Trophoblast cell (in vitro differentiated cells and primary cell): ENCODE data around the gene PHF21A.

ENCODE experiments used
- DNase-seq, 2 donors: peaks; one replicate each; pipeline ENCODE4 v3.0.0-alpha.2; 2016
- H2AFZ ChIP-seq: 2 replicates; pipeline ENCODE4 v1.6.1; 2013; ENCODE audit warnings: low read length, moderate library complexity, mild to moderate bottlenecking; ENCODE audit not compliant: insufficient read depth, poor library complexity
- H2AK5ac ChIP-seq: 2 replicates; pipeline ENCODE4 v1.6.1; 2013; ENCODE audit warnings: mild to moderate bottlenecking, low read length
- H2BK120ac ChIP-seq: 2 replicates; pipeline ENCODE4 v1.6.1; 2013; ENCODE audit warnings: low read length, mild to moderate bottlenecking, moderate library complexity; ENCODE audit not compliant: insufficient read depth, poor library complexity
- H2BK12ac ChIP-seq: 2 replicates; pipeline ENCODE4 v1.6.1; 2013; ENCODE audit warnings: mild to moderate bottlenecking, low read length, moderate library complexity
- H2BK5ac ChIP-seq: 2 replicates; pipeline ENCODE4 v1.6.1; 2013; ENCODE audit warnings: low read length, low read depth, moderate library complexity, mild to moderate bottlenecking; ENCODE audit not compliant: poor library complexity
- H3K14ac ChIP-seq: 2 replicates; pipeline ENCODE4 v1.6.1; 2013; ENCODE audit warnings: mild to moderate bottlenecking, low read length
- H3K18ac ChIP-seq: 2 replicates; pipeline ENCODE4 v1.6.1; 2013; ENCODE audit warnings: mild to moderate bottlenecking, low read length
- H3K23ac ChIP-seq: 2 replicates; pipeline ENCODE4 v1.6.1; 2013; ENCODE audit warnings: low read length
- H3K27ac ChIP-seq: 2 replicates; pipeline ENCODE4 v1.5.1; 2013; ENCODE audit warnings: low read depth, mild to moderate bottlenecking, inconsistent platforms, low read length, moderate library complexity
- H3K27me3 ChIP-seq: 2 replicates; pipeline ENCODE4 v1.6.1; 2013; ENCODE audit warnings: inconsistent platforms, mild to moderate bottlenecking, low read length, moderate library complexity; ENCODE audit not compliant: insufficient read depth
- H3K36me3 ChIP-seq, 2 experiments: 1 replicate in 1 of 2; 2 replicates in 1 of 2; pipeline ENCODE4 v1.6.1; 2013; ENCODE audit warnings: low read length in 2 of 2, mild to moderate bottlenecking in 2 of 2, moderate library complexity in 1 of 2; ENCODE audit not compliant: insufficient read depth in 2 of 2, control insufficient read depth in 1 of 2
- H3K4ac ChIP-seq: 2 replicates; pipeline ENCODE4 v1.6.1; 2013; ENCODE audit warnings: low read depth, mild to moderate bottlenecking, low read length, moderate library complexity
- H3K4me1 ChIP-seq, 2 experiments: 1 replicate in 1 of 2; 2 replicates in 1 of 2; pipeline ENCODE4 v1.6.1; 2013; ENCODE audit warnings: low read length in 2 of 2, mild to moderate bottlenecking in 2 of 2, moderate library complexity in 1 of 2; ENCODE audit not compliant: insufficient read depth in 2 of 2, control insufficient read depth in 1 of 2
- H3K4me2 ChIP-seq: 2 replicates; pipeline ENCODE4 v1.6.1; 2013; ENCODE audit warnings: inconsistent platforms, mild to moderate bottlenecking, low read length, moderate library complexity
- H3K4me3 ChIP-seq: 2 replicates; pipeline ENCODE4 v1.5.1; 2013; ENCODE audit warnings: mild to moderate bottlenecking, low read depth, low read length, inconsistent platforms
- H3K79me1 ChIP-seq: one replicate; pipeline ENCODE4 v1.6.1; 2013; ENCODE audit warnings: low read length
- H3K79me2 ChIP-seq: 2 replicates; pipeline ENCODE4 v1.6.1; 2013; ENCODE audit warnings: low read length, mild to moderate bottlenecking; ENCODE audit not compliant: control insufficient read depth, insufficient read depth, poor library complexity
- H3K9ac ChIP-seq: 2 replicates; pipeline ENCODE4 v1.6.1; 2013; ENCODE audit warnings: mild to moderate bottlenecking, low read length
- H3K9me3 ChIP-seq: 2 replicates; pipeline ENCODE4 v1.6.1; 2013; ENCODE audit warnings: low read depth, mild to moderate bottlenecking, control low read depth, inconsistent platforms, low read length; ENCODE audit not compliant: insufficient read depth
- H4K12ac ChIP-seq: 2 replicates; pipeline ENCODE4 v1.6.1; 2013; ENCODE audit warnings: low read depth, mild to moderate bottlenecking, low read length, moderate library complexity
- H4K8ac ChIP-seq: 2 replicates; pipeline ENCODE4 v1.6.1; 2013; ENCODE audit warnings: low read depth, mild to moderate bottlenecking, low read length, moderate library complexity
- H4K91ac ChIP-seq: one replicate; pipeline ENCODE4 v1.6.1; 2013; ENCODE audit warnings: low read depth, mild to moderate bottlenecking, low read length, moderate library complexity
- WGBS: extraction: QIAGEN DNeasy Blood & Tissue Kit; methylation state at CpG from one replicate; pipeline ENCODE4 v1.1.7; 2013; ENCODE audit warnings: missing lambda C conversion rate; ENCODE audit not compliant: insufficient read length, insufficient coverage; ENCODE audit errors: extremely low coverage; 5-methylcytosine and 5-hydroxymethylcytosine counted together

PHF21A gene

GRCh38 chr11:46066335-46066734 is 54.9 kb downstream of the PHF21A start:
- no peak overlapping the region for H3K4ac ChIP-seq
- H3K14ac ChIP-seq, result no peak overlapping the region
- H4K8ac ChIP-seq, result no peak overlapping the region
- H3K4me2 ChIP-seq, result no peak overlapping the region
- no CpG with 5 or more reads among the region's 4 CpGs for WGBS
- no peak overlapping the region for H3K27ac ChIP-seq
- H3K9me3 ChIP-seq, result no peaks in the 10 kb centered on the region
- no peak overlapping the region for H2AFZ ChIP-seq
- no peak overlapping the region for H3K4me3 ChIP-seq
- H4K91ac ChIP-seq, result no peak overlapping the region
- no peak overlapping the region for H2BK12ac ChIP-seq
- no peaks in the 10 kb centered on the region for H3K79me1 ChIP-seq
- H3K36me3 ChIP-seq, result no peaks in the 10 kb centered on the region
- H4K12ac ChIP-seq, result no peak overlapping the region
- no peak overlapping the region for H2AK5ac ChIP-seq
- no peak overlapping the region for H2BK120ac ChIP-seq
- H3K27me3 ChIP-seq, result no peaks in the 10 kb centered on the region
- H3K18ac ChIP-seq, result no peak overlapping the region
- no peaks in the 10 kb centered on the region for H3K79me2 ChIP-seq
- no peak overlapping the region for H3K23ac ChIP-seq
- H2BK5ac ChIP-seq, result no peak overlapping the region
- H3K9ac ChIP-seq, result no peak overlapping the region
- no peaks in the 10 kb centered on the region for H3K4me1 ChIP-seq
- no peak for DNase-seq

GRCh38 chr11:46065681-46066080 is 55.6 kb downstream of the PHF21A start:
- Histone ChIP-seq H3K4me2 (no peak overlapping the region), H2BK5ac (no peak overlapping the region), H3K4me3 (no peak overlapping the region), H3K27me3 (no peaks in the 10 kb centered on the region), H3K27ac (no peak overlapping the region), H3K79me1 (no peaks in the 10 kb centered on the region), H2BK12ac (no peak overlapping the region), H3K4me1 (no peaks in the 10 kb centered on the region), H3K79me2 (no peaks in the 10 kb centered on the region), H2AK5ac (no peak overlapping the region), H3K4ac (no peak overlapping the region), H3K14ac (no peak overlapping the region), H3K23ac (no peak overlapping the region), H3K36me3 (no peaks in the 10 kb centered on the region), H3K9me3 (no peaks in the 10 kb centered on the region), H4K8ac (no peak overlapping the region), H2AFZ (no peak overlapping the region), H3K9ac (no peak overlapping the region), H4K91ac (no peak overlapping the region), H2BK120ac (no peak overlapping the region), H3K18ac (no peak overlapping the region), H4K12ac (no peak overlapping the region)
- WGBS, result no CpG with 5 or more reads among the region's 3 CpGs
- no peak for DNase-seq

- Histone ChIP-seq H3K4me1 (no peaks in the 10 kb centered on the region), H3K9me3 (no peaks in the 10 kb centered on the region), H3K79me2 (no peaks in the 10 kb centered on the region), H2BK120ac (no peak overlapping the region), H3K27me3 (no peaks in the 10 kb centered on the region), H3K4ac (no peak overlapping the region), H2AK5ac (no peak overlapping the region), H4K91ac (no peak overlapping the region), H3K4me3 (no peak overlapping the region), H3K4me2 (peak overlapping the region; percentile 13), H2BK5ac (no peak overlapping the region), H3K14ac (no peak overlapping the region), H4K8ac (no peak overlapping the region), H2AFZ (no peak overlapping the region), H3K9ac (no peak overlapping the region), H3K79me1 (no peaks in the 10 kb centered on the region), H3K23ac (no peak overlapping the region), H3K36me3 (peaks cover 0 to 2% of the 10 kb centered on the region in 2 experiments), H3K27ac (no peak overlapping the region), H3K18ac (no peak overlapping the region), H4K12ac (no peak overlapping the region), H2BK12ac (no peak overlapping the region)
- peak in 1 of 2 donors; percentile 45 for DNase-seq
- no CpG with 5 or more reads among the region's 2 CpGs for WGBS
Measured at GRCh38 chr11:46064221-46064620, 57.0 kb downstream of the PHF21A start.

GRCh38 chr11:46063138-46063537 is 58.1 kb downstream of the PHF21A start:
- no peak overlapping the region for H2BK5ac ChIP-seq
- no peak overlapping the region for H4K8ac ChIP-seq
- H3K9ac ChIP-seq, result no peak overlapping the region
- H2BK12ac ChIP-seq, result no peak overlapping the region
- H4K12ac ChIP-seq, result no peak overlapping the region
- no peaks in the 10 kb centered on the region for H3K4me1 ChIP-seq
- no peaks in the 10 kb centered on the region for H3K79me2 ChIP-seq
- no peaks in the 10 kb centered on the region for H3K79me1 ChIP-seq
- no peak overlapping the region for H3K4me2 ChIP-seq
- no peaks in the 10 kb centered on the region for H3K27me3 ChIP-seq
- no peak overlapping the region for H3K4me3 ChIP-seq
- no peak overlapping the region for H3K4ac ChIP-seq
- H2AK5ac ChIP-seq, result no peak overlapping the region
- no peak overlapping the region for H4K91ac ChIP-seq
- H3K23ac ChIP-seq, result no peak overlapping the region
- 100% methylated on average over 2 of the region's 3 CpGs for WGBS
- no peak overlapping the region for H3K27ac ChIP-seq
- no peak overlapping the region for H3K14ac ChIP-seq
- no peak overlapping the region for H3K18ac ChIP-seq
- no peak overlapping the region for H2BK120ac ChIP-seq
- H3K36me3 ChIP-seq, result peaks cover 0 to 2% of the 10 kb centered on the region in 2 experiments
- no peaks in the 10 kb centered on the region for H3K9me3 ChIP-seq
- H2AFZ ChIP-seq, result no peak overlapping the region
- DNase-seq, result no peak
